Renal pelvis (tissue), 4 donors: Measurements from ENCODE around the gene DCBLD2. TPM values are rescaled to one million over a fixed set of nuclear protein-coding genes. Genes with fewer than 3 reads are reported as not detected.

Source experiments
- DNase-seq: peaks from one replicate; pipeline ENCODE4 v3.0.0-alpha.2; 2013
- polyA plus RNA-seq, 3 donors: library from polyadenylated mRNA; unstranded; fragments of 120-200 nt; gene quantifications; one replicate each; pipeline ENCODE4 v1.2.1, GENCODE V29; 2013; ENCODE audit not compliant: insufficient read length in 3 of 3

DCBLD2 gene
- polyA plus RNA-seq, 3 donors, result 44.1 to 65.5 (median 60.1) TPM

- no peak for DNase-seq
Observed at GRCh38 chr3:98770261-98771039, 131.0 kb downstream of the DCBLD2 start.

- DNase-seq, result no peak
Observed at GRCh38 chr3:98769448-98769847, 132.0 kb downstream of the DCBLD2 start.

GRCh38 chr3:98768961-98769360 lies 132.5 kb downstream of the DCBLD2 start:
- no peak for DNase-seq

GRCh38 chr3:98766924-98767323 lies 134.6 kb downstream of the DCBLD2 start:
- DNase-seq, result no peak

GRCh38 chr3:98765721-98766120 lies 135.8 kb downstream of the DCBLD2 start:
- no peak for DNase-seq

- DNase-seq, result no peak
Observed at GRCh38 chr3:98764472-98764884, 137.0 kb downstream of the DCBLD2 start.

- no peak for DNase-seq
Observed at GRCh38 chr3:98763819-98764418, 137.6 kb downstream of the DCBLD2 start.

- no peak for DNase-seq
Observed at GRCh38 chr3:98763076-98763475, 138.4 kb downstream of the DCBLD2 start, which contains the start of gene ST3GAL6. Gene ST3GAL6, plus strand, starts transcription at chr3:98763340. Its CDS starts 5,101 bp downstream, at chr3:98768441.

GRCh38 chr3:98761643-98762229 lies 139.8 kb downstream of the DCBLD2 start:
- DNase-seq, result no peak

- no peak for DNase-seq
Observed at GRCh38 chr3:98759629-98760028, 141.9 kb downstream of the DCBLD2 start.

- no peak for DNase-seq
Observed at GRCh38 chr3:98755601-98756000, 145.9 kb downstream of the DCBLD2 start.

- no peak for DNase-seq
Observed at GRCh38 chr3:98754483-98754882, 147.0 kb downstream of the DCBLD2 start.

- no peak for DNase-seq
Observed at GRCh38 chr3:98750276-98750919, 151.1 kb downstream of the DCBLD2 start.

- no peak for DNase-seq
Observed at GRCh38 chr3:98746882-98747281, 154.6 kb downstream of the DCBLD2 start.

- no peak for DNase-seq
Observed at GRCh38 chr3:98746122-98746521, 155.4 kb downstream of the DCBLD2 start.

Other genes with a start within 250 kb of the DCBLD2 start
- gene ST3GAL6, start 138.4 kb downstream of the DCBLD2 start, polyA plus RNA-seq, result 10 to 100 TPM; 50.6 to 81.7 (median 81.5) TPM